Measurements from ENCODE around the gene BARHL1. TPM values are rescaled to one million over a fixed set of nuclear protein-coding genes. Genes with fewer than 3 reads are reported as not detected.
A peak's percentile ranks its signal among the peaks of the same experiment; 100 is the strongest.

The BARHL1 gene
- total and polyA plus RNA-seq, 9 of the 15 experiments (the other 6 are each of a cell fraction or from before 2014, with no cell fraction given): not detected

- BruUV-seq (replicated peaks): no TSS peak
- no peaks in the 10 kb centered on the region for H3K9me1 ChIP-seq (ENCODE audit: control insufficient read depth, insufficient read depth, low read length)
- DNase-seq (ENCODE audit: extremely low read depth in 1 of 4, low spot score in 3 of 4) (no peak), FAIRE-seq (no peak), ATAC-seq (no peak)
- H3K4me1 ChIP-seq (replicated peaks in 1 of 2; ENCODE audit: control insufficient read depth in 2 of 2, insufficient read depth in 2 of 2, low read length in 2 of 2): peaks cover 0 to 5% of the 10 kb centered on the region in 2 experiments; a peak in 2 of 5 replicates
- H3K79me2 ChIP-seq (ENCODE audit: control insufficient read depth, insufficient read depth, low read length): no peaks in the 10 kb centered on the region
- H3K4me3 ChIP-seq: no peak overlapping the region
- ChIA-PET POLR2A (no interaction called here), CTCF (ENCODE audit: low intra/inter-chr PET ratio) (no interaction called here)
- no peak overlapping the region for H3K4me2 ChIP-seq (ENCODE audit: insufficient read depth, low read length)
- no peak overlapping the region for H2AFZ ChIP-seq (ENCODE audit: low read depth, low read length)
- peaks cover 7% of the 10 kb centered on the region; the same call in 1 of the 3 replicates for H3K36me3 ChIP-seq (ENCODE audit: control insufficient read depth, insufficient read depth, low read length)
- 87% methylated on average over 22 of the region's 83 CpGs for WGBS (ENCODE audit: insufficient coverage, low coverage, missing lambda C conversion rate)
- H3K9me3 ChIP-seq (replicated peaks; ENCODE audit: control insufficient read depth, insufficient read depth, low read depth, low read length): no peaks in the 10 kb centered on the region
- no peak overlapping the region for H3K9ac ChIP-seq (ENCODE audit: insufficient read depth in 1 of 2, low read depth in 2 of 2, low read length in 2 of 2)
- H3K27me3 ChIP-seq (ENCODE audit: control insufficient read depth in 2 of 2, insufficient read depth in 2 of 2, low read length in 2 of 2): peaks cover 14 to 31% of the 10 kb centered on the region in 2 experiments; a peak in 4 of 5 replicates
- H4K20me1 ChIP-seq (replicated peaks; ENCODE audit: control insufficient read depth, insufficient read depth, low read length): 0 out of 2 replicates have a peak, but pooled peaks cover 3% of the 10 kb centered on the region
- TF ChIP-seq ZBTB33 (CRISPR knock-in tag; IDR thresholded peaks at IDR 0.05) (peak; percentile 65; the same call in 1 of the 2 replicates), HDAC8 (tag; IDR thresholded peaks at IDR 0.05) (no peak)
- H3K27ac ChIP-seq (ENCODE audit: extremely low read depth, low read depth, low read length): no peak overlapping the region
- intact Hi-C loops (cut with micrococcal nuclease) (no loop called here), in situ Hi-C loops (cut with MboI) (no loop called here)
Measured at GRCh38 chr9:132589148-132590036, 7.0 kb downstream of the BARHL1 start.

Measured in K562 (cell line).